Prostate gland (tissue), 2 donors: ENCODE measurements around the gene OR5B17.

Experiments used
- CTCF ChIP-seq, 4 experiments: fragments of 200-600 bp in 2 of 4; fragments of 450-650 bp in 2 of 4; sonication (generic) in 2 of 4; IDR thresholded peaks; 1 replicate in 3 of 4; 2 replicates in 1 of 4; pipeline ENCODE4 v1.5.1; 2016 to 2019; ENCODE audit warnings: antibody characterized with exemption in 4 of 4, mild to moderate bottlenecking in 2 of 4, moderate library complexity in 2 of 4
- POLR2AphosphoS5 ChIP-seq: sonication (generic); formaldehyde crosslinking; IDR thresholded peaks from one replicate; pipeline ENCODE4 v1.6.1; 2017; ENCODE audit warnings: antibody characterized with exemption

- TF ChIP-seq CTCF (IDR thresholded peaks at IDR 0.05) (no peak), POLR2AphosphoS5 (no peak)
These were observed 31.7 kb upstream of the OR5B17 start for GRCh38 chr11:58390551-58391063.
